NCI-H748 (cell line): ENCODE data around the gene POLR2F.
A peak's percentile ranks its signal among the peaks of the same experiment; 100 is the strongest.

Experiments used
- DNase-seq: peaks from one replicate; lab custom pipeline; 2025; ENCODE audit not compliant: unreplicated experiment; lab: John Stamatoyannopoulos, UW

POLR2F gene

DNA sequence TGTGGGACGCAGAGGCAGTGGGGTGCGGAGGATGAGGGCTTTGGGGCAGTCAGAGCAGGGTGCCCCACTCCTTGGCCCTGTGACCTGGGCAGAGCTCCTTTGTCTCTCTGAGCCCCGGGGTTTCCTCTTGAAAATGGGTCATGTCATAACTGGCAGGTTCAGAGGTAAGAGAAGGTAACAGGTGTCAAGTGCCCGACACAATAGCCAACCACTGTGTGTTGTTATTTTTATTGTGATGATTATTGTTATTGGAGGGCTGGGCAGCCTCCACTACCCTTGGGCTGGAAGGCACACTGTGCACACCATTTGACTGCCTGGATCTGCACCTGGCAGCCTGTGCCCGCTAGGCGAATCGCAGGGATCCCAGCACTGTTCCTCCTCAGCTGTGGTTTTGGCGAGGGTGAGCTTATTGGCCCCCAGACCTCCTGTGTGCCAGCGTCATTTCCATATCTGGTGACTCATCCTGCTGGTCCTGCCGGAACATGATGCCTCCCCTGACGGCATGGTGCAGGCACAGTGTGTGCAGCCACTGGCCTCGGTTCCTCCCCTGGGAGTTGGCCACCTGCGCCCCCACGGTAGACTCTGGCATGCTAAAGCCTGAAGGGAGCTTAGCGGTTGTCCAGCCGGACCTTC is 46.3 kb downstream of the POLR2F start:
- no peak for DNase-seq

DNA sequence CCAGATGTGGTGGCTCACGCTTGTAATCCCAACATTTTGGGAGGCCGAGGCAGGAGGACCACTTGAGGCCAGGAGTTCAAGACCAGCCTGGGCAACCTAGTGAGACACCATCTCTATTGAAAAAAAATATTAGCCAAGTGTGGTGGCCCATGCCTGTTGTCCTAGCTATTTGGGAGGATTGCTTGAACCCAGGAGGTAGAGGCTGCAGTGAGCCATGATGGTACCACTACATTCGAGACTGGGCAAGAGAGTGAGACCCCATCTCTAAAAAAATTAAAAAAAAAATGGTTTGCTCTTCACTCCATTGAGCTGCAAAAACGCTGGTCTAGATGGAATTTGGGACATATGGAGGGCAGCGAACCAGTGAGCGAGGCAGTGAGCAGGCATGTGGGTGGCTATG is 52.4 kb downstream of the POLR2F start:
- DNase-seq = no peak

DNA sequence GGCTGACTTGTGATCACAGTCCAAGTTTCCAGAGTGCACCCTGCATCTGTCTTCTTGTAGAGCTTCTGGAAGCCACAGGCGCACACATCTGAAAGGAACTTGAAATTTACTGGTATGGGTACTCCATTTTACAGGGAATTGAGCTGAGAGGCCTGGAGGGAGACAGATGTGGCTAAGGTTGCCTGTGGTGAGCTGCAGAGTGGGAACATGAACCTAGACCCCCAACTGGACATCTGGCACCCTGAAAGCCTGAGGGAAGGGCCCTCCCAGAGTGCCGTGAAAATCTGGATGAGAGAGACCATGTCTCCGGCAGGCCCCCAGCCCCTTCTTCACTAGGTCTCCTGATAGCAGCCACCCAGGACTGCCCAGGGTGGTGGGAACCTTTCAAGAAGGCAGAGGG is 53.4 kb downstream of the POLR2F start:
- no peak for DNase-seq

DNA sequence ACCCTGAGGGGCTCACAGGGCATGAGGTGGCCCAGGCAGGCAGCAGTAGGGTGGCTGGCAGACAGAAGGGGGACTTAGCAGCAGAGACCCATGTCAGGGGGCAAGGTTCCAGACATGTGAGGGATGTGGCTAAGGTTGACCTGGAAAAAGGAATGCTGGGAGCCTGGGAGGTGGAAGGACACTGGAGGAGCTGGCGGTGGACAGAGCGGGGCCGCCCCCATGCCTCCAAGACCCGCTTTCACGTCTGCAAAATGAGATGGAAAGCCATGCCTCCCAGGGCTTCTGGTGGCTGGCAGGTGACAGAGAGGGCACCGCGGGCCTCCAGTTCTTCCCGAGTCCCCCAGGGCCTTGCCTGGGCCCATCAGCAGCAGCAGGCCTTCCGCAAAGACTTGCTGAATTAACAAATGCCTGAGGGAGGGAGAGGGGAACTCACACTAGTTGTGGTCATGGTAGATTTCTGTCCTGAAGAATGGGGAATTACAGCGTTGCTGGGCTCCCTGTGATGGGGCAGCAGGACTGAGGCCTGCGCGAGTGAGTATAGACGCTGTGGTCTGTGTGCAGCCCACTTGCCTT is 53.9 kb downstream of the POLR2F start:
- no peak for DNase-seq

DNA sequence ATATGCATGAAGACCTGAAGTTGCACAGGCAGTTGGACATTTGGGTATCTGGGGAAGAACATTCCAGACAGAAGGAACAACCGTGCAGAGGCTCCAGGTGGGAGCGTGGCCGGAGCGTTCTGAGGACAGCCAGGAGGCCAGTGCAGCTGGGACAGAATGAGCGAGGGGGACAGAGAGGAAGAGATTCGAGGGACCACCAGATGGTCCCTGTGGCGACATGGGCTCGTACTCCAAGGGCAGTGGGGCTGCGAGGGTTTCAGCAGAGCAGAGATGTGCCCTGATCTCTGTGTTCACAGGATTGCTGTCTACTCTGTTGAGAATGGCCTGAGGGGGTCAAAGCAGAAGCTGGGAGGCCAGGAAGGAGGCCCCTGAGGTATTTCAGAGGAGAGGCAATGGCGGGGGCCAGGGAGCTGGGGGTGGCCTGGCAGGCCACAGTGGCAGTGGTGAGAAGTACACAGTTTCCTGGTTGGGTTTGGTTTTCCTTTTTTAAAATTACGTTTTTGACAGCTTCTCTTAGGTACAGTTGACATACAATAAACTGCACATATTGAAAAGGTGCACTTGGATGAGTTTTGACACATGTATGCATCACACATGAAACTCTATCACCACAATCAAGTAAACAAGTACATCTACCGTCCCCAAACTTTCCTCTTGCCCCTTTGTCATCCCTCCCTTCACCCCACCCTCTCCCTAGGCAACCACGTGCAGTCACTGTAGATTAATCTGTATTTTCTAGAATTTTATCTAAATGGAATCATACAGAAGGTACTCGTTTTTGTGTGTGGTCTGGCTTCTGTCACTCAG is 55.7 kb downstream of the POLR2F start:
- no peak for DNase-seq

DNA sequence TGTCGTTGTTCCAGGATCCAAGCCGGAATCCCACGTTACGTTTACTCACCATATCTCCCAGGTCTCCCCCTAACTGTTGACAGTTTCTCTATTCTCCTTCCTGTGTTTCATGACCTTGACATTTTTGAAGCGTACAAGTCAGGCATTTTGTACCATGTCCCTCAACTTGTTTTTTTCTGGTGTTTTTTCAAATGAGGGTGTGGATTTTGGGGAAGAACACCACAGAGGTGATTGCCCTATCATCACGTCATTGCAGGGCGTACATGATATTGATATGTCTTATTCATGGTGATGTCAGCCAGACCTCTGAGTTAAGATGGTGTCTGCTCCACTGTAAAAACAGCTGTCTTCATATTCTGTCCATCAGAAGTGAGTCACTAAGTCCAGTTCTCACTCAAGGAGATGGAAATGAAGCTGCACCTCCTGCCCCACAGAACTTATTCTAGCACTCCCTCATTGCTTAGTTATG is 59.1 kb downstream of the POLR2F start:
- DNase-seq = no peak

DNA sequence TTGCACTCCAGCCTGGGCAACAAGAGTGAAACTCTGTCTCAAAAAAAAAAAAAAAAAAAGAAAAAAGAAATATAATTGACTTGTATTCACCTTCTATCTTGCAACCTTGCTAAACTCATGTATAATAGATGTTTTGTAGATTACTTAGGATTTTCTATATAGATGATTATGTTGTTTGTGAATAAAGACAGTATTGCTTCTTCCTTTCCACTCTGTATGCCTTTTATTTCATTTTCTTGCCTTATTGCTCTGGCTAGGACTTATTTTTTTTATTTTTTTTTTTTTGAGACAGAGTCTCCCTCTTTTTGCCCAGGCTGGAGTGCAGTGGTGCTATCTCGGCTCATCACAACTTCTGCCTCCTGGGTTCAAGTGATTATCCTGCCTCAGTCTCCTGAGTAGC is 60.6 kb downstream of the POLR2F start:
- no peak for DNase-seq

DNA sequence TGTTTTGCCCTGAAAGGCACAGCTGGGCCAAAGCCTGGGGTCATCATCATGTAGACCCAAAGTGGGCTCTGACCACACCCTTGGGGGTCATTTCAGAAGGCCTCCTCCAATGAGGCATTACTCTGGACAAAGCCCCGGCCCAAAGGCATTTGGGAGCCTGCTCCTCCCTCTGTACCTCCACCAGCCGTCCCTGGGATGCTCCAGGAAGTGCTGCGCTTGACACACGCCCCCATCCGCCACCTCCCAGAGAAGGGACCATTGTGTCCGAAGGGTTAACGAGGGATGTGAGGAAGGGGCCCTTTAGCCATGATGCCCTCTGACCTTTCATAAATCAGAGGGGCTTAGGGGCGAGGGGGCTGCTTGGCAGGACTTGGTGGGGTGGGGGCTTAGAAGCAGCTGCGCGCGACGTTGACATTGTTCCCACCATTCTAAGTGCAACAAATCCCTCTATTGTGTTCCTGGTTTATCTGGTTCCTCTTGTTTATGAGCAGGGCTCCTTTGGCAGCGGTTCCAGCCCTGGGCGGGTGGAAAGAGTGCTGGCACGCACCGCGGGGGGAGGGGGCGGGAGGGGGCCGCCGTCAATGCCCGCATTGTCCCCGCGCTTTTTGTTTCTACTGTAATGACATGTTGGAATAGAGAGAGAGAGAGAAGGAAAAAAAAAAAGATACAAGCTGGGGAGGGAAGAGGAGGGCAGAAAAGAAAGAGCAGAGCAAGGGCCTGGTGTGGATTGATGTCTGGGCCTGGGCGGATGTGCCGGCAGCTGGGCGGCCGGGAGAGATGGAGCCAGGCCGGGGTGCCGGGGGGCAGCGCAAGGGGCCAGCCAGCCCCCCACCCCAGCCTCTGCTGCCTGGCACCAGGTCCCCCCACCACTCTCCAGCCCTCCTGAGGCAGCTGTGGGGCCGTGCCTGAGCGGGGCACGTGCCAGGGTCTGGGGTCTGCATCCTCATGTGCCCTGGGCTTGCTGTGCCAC is 63.0 kb downstream of the POLR2F start:
- DNase-seq = peak; percentile 10

DNA sequence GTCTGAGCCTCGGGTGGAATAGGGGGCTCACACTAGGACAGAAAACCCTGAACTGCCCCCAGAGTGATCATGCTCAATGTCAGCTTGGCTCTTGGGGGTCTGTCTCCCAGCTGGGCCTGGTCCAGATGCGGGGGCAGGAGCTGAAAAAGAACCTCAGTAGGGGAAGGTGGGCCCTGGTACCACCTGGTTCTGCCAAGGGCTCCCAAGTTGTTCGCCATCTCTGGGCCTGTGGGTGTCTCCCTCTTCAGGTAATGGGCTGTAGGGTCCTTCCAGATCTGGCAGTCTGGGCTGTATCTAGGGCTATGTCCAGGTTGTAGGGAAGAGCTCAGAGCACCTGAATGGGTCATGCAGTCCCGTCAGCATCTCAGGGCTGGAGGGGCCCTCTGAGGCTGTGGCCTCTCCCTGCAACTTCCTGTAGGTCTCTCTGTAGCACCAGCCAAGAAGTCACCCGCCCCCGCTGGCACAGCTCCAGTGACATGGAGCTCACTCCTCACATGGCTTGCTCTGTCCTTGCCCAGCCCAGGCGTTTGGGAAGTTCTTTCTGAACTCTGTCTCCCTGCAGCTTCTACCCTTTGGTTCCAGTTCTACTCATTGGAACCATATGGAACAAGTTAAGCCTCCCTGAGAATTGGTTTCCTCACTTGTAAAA is 63.9 kb downstream of the POLR2F start:
- no peak for DNase-seq

DNA sequence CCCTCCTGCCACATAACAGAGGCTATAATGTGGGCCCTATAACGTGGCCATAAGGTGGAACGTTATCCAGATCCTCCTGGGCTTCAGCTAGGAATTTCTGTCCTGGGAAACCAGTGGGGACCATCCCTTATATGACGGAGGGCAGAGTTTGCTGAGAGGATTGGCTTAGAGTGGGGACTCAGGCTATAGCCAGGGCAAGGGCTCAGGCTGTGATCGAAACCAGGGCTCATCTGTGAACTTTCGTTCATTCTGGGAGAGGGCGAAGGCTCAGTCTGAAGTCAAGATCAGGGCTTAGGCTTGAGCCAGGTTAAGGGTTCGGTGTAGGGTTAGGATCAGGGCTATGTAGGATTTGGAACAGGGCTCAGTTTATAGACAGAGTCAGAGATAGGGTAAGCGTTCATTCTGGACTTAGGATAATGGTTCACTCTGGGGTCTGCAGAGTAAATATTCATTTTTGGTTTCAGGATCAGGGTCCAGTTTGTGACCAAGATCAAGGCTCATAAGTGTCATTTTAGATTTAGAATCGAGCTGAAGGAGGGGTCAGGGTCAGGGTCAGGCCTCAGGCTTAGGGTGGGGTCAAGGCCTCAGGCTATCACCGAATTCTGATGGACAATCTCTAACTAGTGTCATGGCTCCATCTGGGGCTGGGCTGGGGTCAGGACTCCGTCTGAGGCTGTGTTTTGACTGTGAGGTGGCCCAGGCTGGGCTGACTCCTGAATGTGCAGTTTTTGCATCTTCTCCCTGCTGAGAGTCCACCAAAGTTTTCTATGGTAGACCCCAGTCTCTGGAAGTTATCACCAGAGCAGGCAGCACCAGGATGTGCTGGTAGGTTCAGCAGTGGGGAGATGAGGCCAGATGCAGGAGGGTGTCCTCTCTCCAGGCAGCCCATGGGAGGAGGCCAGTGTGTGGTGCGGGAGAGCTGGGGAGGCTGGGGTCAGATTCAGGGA is 64.7 kb downstream of the POLR2F start:
- DNase-seq = no peak
